Tibial nerve (tissue), 3 donors: ENCODE results near the gene NUP62.
"Not testable (repeated sequence)": the region's sequence is repeated elsewhere in the genome, so short reads cannot be mapped to it uniquely, and the experiment has no call there.

ENCODE experiments used
- CTCF ChIP-seq, 5 experiments: fragments of 200-600 bp in 3 of 5; fragments of 450-650 bp in 2 of 5; sonication (generic) in 3 of 5; IDR thresholded peaks; one replicate each; pipeline ENCODE4 v1.5.1; 2016 to 2019; ENCODE audit warnings: antibody characterized with exemption in 5 of 5, mild to moderate bottlenecking in 3 of 5, moderate library complexity in 2 of 5
- POLR2A ChIP-seq, 2 donors: fragments of 450-650 bp; IDR thresholded peaks; one replicate each; pipeline ENCODE4 v1.6.1; 2017; ENCODE audit warnings: antibody characterized with exemption in 2 of 2, mild to moderate bottlenecking in 2 of 2, moderate library complexity in 2 of 2

- TF ChIP-seq CTCF, POLR2A (IDR thresholded peaks at IDR 0.05): not testable (repeated sequence)
These were observed 15.3 kb upstream of the NUP62 start for GRCh38 chr19:49944567-49944966.
